Brain microvascular endothelial cell (primary cell): ENCODE data around the gene ADRB2.
A peak's percentile ranks its signal among the peaks of the same experiment; 100 is the strongest.
"Not testable (repeated sequence)": the region's sequence is repeated elsewhere in the genome, so short reads cannot be mapped to it uniquely, and the experiment has no call there.

Source experiments
- DNase-seq: peaks from one replicate; pipeline ENCODE4 v3.0.0-alpha.2; 2020
- H3K27ac ChIP-seq: fragments of 250-450 bp; sonication (Bioruptor Pico); 2 replicates; pipeline ENCODE4 v1.5.1; 2020; ENCODE audit warnings: mild to moderate bottlenecking, moderate library complexity
- H3K27me3 ChIP-seq: fragments of 250-450 bp; sonication (Bioruptor Pico); replicated peaks from 2 replicates; pipeline ENCODE4 v1.5.1; 2020; ENCODE audit warnings: mild to moderate bottlenecking
- H3K36me3 ChIP-seq: fragments of 250-450 bp; sonication (Bioruptor Pico); replicated peaks from 2 replicates; pipeline ENCODE4 v1.5.1; 2020; ENCODE audit warnings: mild to moderate bottlenecking
- H3K4me3 ChIP-seq: 2 replicates; pipeline ENCODE4 v1.5.1; 2011; ENCODE audit warnings: low read depth, mild to moderate bottlenecking, control low read depth, low read length, moderate library complexity
- in situ Hi-C: cut with HindIII; loops from 2 replicates; pipeline ENCODE4 v1.10.0; 2017; ENCODE audit warnings: low sequenced_read_pairs, low pct_ligation_motif_present
- TF ChIP-seq, protein P1 (sequence below): IDR thresholded peaks from 2 replicates; pipeline ENCODE4 v1.5.1; 2011; ENCODE audit warnings: low read depth, mild to moderate bottlenecking, moderate library complexity, low read length, control low read depth, inconsistent platforms; ENCODE audit errors: missing control alignments

ADRB2 gene

DNA sequence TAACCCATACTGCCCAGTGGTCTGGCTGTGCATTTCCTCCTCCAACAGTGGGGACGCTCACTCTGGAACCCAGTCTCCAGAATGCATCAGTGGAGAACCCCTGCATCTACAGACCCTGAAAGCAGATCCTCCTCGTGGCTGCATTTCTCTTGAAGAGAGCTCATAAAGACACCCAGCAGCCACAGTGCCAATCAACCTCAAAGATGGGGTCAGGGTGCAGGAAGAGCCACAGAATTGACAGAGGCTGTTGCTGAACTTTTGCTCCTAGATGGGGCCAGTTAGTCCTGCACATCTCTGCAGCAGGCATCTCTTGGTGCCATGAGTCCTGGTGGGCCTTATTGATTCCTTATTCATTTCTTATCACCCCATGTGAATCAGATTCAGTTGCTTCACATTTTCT is 39.6 kb downstream of the ADRB2 start:
- Histone ChIP-seq H3K27me3 (no peaks in the 10 kb centered on the region), H3K36me3 (no peaks in the 10 kb centered on the region), H3K4me3 (no peak overlapping the region), H3K27ac (no peak overlapping the region)
- in situ Hi-C loops: no loop called here
- TF ChIP-seq, protein P1, sequence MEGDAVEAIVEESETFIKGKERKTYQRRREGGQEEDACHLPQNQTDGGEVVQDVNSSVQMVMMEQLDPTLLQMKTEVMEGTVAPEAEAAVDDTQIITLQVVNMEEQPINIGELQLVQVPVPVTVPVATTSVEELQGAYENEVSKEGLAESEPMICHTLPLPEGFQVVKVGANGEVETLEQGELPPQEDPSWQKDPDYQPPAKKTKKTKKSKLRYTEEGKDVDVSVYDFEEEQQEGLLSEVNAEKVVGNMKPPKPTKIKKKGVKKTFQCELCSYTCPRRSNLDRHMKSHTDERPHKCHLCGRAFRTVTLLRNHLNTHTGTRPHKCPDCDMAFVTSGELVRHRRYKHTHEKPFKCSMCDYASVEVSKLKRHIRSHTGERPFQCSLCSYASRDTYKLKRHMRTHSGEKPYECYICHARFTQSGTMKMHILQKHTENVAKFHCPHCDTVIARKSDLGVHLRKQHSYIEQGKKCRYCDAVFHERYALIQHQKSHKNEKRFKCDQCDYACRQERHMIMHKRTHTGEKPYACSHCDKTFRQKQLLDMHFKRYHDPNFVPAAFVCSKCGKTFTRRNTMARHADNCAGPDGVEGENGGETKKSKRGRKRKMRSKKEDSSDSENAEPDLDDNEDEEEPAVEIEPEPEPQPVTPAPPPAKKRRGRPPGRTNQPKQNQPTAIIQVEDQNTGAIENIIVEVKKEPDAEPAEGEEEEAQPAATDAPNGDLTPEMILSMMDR: no peak
- no peak for DNase-seq

DNA sequence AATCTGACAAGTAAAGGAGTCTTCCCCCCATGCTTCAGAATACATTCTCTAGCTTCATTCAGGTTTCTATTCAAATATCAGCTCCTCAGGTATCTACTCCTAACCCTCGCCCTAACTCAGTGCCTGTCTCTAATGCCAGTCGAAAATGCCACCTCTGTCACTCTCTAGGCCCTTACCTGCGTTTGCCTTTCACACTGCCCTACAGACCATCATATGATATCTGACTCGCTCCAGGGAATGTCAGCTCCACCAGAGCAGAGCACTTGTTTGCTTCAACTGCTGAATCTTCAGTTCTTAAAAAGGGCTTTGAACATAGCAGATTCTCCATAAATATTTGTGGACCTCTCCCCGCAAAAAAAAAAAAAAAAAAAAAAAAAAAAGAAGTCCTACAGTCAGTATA is 46.7 kb downstream of the ADRB2 start:
- Histone ChIP-seq H3K4me3 (no peak overlapping the region), H3K27me3 (no peaks in the 10 kb centered on the region), H3K36me3 (no peaks in the 10 kb centered on the region), H3K27ac (no peak overlapping the region)
- no peak for DNase-seq
- in situ Hi-C loops: no loop called here
- TF ChIP-seq, protein P1: no peak

DNA sequence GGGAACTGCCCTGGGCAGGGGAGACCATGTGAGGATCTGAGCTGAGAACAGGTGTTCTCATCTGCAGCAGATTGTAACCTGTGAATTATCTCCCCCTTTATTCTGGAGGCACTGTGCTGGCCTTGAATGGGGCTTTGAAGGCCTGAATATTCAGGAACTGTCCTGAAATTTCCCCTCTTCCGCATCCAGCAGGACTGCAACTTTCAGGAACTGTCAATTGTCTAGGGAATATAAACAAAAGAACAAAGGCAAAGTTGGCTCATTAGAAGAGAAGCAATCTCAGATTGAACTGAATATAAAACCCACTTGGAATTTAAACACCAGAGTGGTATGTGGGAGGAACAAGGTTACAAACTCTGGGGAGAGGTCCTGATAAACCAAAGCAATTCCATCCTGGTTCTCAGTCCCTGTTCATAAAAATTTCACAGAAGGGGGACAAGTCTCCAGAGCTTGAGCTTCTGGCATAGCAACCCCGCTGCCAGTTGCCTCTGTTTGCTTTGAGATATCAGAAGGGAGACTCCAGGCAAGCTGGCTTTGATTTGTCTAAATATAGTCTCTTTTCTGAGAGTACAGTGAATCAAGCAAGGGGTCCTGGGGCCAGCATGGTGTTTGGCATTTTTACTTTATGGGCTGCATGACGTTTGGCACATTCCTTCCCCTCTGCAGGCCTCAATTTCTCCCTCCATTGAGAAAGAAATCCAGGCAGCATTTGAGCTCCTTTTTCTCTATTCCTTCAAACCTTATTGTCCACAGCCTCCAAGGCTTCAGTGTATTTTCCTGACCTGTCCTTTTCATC is 47.5 kb downstream of the ADRB2 start:
- in situ Hi-C loops: no loop called here
- H3K36me3 ChIP-seq: no peaks in the 10 kb centered on the region
- no peak overlapping the region for H3K4me3 ChIP-seq
- DNase-seq: no peak
- H3K27me3 ChIP-seq: no peaks in the 10 kb centered on the region
- H3K27ac ChIP-seq: no peak overlapping the region
- TF ChIP-seq, protein P1: no peak

DNA sequence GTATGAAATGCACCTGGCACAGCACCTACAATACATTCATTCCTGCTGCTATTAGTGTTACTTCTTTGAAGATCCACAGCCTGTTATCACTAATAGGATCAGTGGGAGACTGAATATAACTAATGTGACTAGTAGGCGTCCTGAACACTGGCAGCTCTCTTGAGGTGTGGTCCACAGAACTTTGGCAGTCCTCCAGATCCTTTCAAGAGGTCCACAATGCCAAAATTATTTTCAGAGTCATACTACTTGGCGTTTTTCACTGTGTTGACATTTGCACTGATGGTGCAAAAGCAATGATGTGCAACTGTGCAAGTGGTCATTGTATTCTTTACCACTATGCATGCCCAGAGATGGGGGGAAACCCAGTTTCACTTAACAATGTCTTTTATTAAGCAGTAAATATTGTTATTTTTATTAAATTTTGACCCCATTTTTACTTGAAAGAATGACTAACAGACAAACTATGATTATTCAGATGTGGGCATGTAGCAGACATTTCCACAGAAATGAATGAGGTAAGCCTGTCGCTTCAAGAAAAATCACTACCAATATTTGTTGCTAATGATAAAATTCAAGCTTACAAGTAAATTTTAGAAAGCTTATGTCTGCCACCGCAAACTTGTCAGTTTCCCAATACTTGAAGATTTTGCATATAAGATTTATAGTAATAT is 48.9 kb downstream of the ADRB2 start:
- H3K36me3 ChIP-seq: no peaks in the 10 kb centered on the region
- H3K27me3 ChIP-seq: no peaks in the 10 kb centered on the region
- in situ Hi-C loops: no loop called here
- DNase-seq: peak; percentile 16
- H3K27ac ChIP-seq: no peak overlapping the region
- TF ChIP-seq, protein P1: no peak
- no peak overlapping the region for H3K4me3 ChIP-seq

DNA sequence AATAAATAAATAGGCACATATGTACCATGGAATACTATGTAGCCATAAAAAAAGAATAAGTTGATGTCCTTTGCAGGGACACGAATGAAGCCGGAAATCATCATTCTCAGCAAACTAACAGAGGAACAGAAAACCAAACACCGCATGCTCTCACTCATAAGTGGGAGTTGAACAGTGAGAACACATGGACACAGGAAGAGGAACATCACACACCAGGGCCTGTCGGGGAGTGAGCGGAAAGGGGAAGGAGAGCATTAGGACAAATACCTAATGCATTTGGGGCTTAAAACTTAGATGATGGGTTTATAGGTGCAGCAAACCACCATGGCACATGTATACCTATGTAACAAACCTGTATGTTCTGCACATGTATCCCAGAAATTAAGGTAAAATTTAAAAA is 51.0 kb downstream of the ADRB2 start:
- H3K27me3 ChIP-seq: not testable (repeated sequence)

More for the DNA sequence above, 51.0 kb downstream of the ADRB2 start:
- H3K4me3 ChIP-seq, DNase-seq, in situ Hi-C loops, H3K27ac ChIP-seq, H3K36me3 ChIP-seq: not testable (repeated sequence)
